Activated T-helper 2 cell treated with anti-CD3 and anti-CD28 coated beads, Interferon-gamma antibody, Interleukin-2, Interleukin-4, amounts not matched to agents 10 μg/mL and 5 μg/mL and 100 μg/mL, durations not matched to agents 14 hours and 24 hours and 36 hours (primary cell): Measurements from ENCODE around the gene MMP8. TPM values are rescaled to one million over a fixed set of nuclear protein-coding genes. Genes with fewer than 3 reads are reported as not detected.

ENCODE experiments used
- DNase-seq: peaks from one replicate; pipeline ENCODE4 v3.0.0; 2021; ENCODE audit warnings: low spot score
- H3K27ac Mint-ChIP-seq: one replicate; pipeline ENCODE4 v1.8.0; 2021; ENCODE audit warnings: mixed read lengths
- H3K27me3 Mint-ChIP-seq: one replicate; pipeline ENCODE4 v1.8.0; 2021; ENCODE audit warnings: low read depth, mixed read lengths
- H3K36me3 Mint-ChIP-seq: one replicate; pipeline ENCODE4 v1.8.0; 2021; ENCODE audit warnings: low read depth, mixed read lengths
- H3K4me1 Mint-ChIP-seq: one replicate; pipeline ENCODE4 v1.8.0; 2021; ENCODE audit warnings: low read depth, mixed read lengths
- H3K4me3 Mint-ChIP-seq: one replicate; pipeline ENCODE4 v1.8.0; 2021; ENCODE audit warnings: low read depth, mild to moderate bottlenecking, moderate library complexity, mixed read lengths
- H3K9me3 Mint-ChIP-seq: one replicate; pipeline ENCODE4 v1.8.0; 2021; ENCODE audit warnings: mixed read lengths
- intact Hi-C: fragments of 100-400 bp; cut with micrococcal nuclease; formaldehyde crosslinking; loops from one replicate; pipeline ENCODE4 v1.15.1; 2023
- total RNA-seq: library from RNA; stranded (reverse); gene quantifications from 2 replicates; pipeline ENCODE4 v1.2.3, GENCODE V29; 2022

The MMP8 gene, protein sequence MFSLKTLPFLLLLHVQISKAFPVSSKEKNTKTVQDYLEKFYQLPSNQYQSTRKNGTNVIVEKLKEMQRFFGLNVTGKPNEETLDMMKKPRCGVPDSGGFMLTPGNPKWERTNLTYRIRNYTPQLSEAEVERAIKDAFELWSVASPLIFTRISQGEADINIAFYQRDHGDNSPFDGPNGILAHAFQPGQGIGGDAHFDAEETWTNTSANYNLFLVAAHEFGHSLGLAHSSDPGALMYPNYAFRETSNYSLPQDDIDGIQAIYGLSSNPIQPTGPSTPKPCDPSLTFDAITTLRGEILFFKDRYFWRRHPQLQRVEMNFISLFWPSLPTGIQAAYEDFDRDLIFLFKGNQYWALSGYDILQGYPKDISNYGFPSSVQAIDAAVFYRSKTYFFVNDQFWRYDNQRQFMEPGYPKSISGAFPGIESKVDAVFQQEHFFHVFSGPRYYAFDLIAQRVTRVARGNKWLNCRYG
- total RNA-seq: not detected in 2 replicates

DNA sequence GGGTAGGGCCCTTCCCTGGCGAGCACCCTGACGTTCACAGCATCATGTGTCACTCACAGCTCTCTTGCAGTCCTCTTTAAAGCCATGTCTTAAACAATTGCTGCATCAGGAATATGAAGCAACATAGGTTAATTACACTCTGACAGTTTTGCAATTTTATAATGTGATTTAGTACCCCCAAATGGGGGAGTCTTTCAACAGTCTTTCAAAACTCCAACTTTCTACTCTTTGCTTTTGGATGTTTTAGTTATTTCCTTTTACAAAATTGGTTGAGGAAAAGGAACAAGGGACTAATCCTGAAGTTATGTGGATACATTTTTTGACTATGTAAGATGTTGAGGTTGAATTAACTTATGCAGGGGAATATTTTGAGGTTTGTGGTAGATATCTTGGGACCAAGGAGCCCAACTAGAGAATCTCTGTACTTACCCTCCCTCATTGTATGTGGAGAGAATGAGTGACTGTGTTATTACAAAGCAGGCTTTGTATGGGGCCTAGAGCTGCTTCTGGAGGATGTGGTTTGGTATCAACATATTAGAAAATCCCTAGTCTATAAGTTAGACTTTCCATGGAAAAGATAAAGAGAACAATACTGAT, at the start of gene MMP8:
Gene MMP8 (minus strand): TSS at position 51 of the 597 bp plus-strand sequence. CDS start 99 bp downstream, outside the sequence.
- Mint-ChIP-seq H3K9me3 (no peaks in the 10 kb centered on the region), H3K36me3 (no peaks in the 10 kb centered on the region), H3K27ac (no peak within 1 kb of the TSS), H3K27me3 (peaks cover 5% of the 10 kb centered on the region), H3K4me3 (no peak within 1 kb of the TSS), H3K4me1 (no peaks in the 10 kb centered on the region)
- DNase-seq: no peak
- intact Hi-C loops: no loop called here

DNA sequence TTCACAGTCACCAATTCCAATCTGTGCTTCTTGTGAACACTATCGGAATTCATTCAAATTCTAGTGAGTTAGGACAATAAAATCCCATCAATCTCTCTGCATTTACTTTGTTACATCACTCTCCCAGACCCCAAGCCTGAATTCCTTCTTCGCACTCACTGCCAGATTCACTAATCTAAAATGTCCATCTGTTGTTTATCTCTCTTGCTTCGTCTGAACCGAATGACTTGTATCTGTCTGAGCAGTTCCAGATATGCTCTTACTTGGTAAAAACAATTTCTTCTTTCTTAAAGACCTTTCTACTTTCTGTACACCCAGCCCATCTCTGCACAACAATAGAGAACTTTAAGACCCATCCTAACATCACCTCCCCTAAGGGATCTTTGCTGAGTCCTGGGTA, 48.6 kb upstream of the MMP8 start:
- Mint-ChIP-seq H3K27ac (no peak overlapping the region), H3K36me3 (no peaks in the 10 kb centered on the region), H3K4me3 (no peak overlapping the region), H3K4me1 (no peaks in the 10 kb centered on the region), H3K27me3 (peaks cover 7% of the 10 kb centered on the region), H3K9me3 (no peaks in the 10 kb centered on the region)
- DNase-seq: no peak
- intact Hi-C loops: no loop called here

DNA sequence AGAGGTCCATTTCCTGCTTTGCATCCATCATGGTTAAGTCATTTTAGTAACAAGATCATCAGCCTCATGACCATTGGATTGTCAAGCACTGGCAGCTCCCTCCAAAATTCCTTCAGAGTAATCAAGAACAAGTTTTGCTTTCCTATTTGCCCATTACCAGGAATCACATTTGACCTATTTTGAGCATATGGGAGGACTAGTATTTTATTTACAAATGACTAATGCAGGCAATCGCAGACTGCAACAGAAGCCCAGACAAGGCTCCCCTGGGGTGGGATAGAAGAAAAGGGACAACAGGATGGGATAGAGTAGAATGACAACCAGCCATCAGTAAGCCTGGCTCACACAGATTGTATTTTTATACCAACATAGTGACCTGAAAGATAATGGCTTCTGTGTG, 46.6 kb upstream of the MMP8 start:
- Mint-ChIP-seq H3K27ac (no peak overlapping the region), H3K4me1 (no peaks in the 10 kb centered on the region), H3K4me3 (no peak overlapping the region), H3K27me3 (peaks cover 7% of the 10 kb centered on the region), H3K9me3 (no peaks in the 10 kb centered on the region), H3K36me3 (no peaks in the 10 kb centered on the region)
- intact Hi-C loops: no loop called here
- DNase-seq: no peak

DNA sequence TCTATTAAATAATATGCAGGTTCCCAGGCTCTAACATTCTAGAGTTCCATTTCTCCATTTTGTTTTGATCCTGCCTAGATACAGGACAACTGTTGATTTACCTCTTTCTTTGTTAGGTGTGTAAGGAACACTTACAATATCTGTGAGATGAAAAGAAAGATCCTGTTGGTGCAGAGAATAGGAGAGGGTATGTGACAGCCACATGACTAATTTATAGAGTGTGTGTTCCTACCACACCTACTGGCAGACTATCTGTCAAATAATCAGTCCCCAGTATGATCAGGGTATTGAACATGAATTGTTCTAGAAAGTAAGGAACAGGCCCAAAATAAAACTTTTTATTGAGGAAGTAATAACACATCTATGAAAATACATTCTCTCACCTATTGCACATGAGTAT, 45.4 kb upstream of the MMP8 start:
- DNase-seq: no peak
- H3K27me3 Mint-ChIP-seq: peaks cover 7% of the 10 kb centered on the region
- no peak overlapping the region for H3K4me3 Mint-ChIP-seq
- H3K9me3 Mint-ChIP-seq: no peaks in the 10 kb centered on the region
- intact Hi-C loops: no loop called here
- no peak overlapping the region for H3K27ac Mint-ChIP-seq
- no peaks in the 10 kb centered on the region for H3K4me1 Mint-ChIP-seq
- H3K36me3 Mint-ChIP-seq: no peaks in the 10 kb centered on the region

DNA sequence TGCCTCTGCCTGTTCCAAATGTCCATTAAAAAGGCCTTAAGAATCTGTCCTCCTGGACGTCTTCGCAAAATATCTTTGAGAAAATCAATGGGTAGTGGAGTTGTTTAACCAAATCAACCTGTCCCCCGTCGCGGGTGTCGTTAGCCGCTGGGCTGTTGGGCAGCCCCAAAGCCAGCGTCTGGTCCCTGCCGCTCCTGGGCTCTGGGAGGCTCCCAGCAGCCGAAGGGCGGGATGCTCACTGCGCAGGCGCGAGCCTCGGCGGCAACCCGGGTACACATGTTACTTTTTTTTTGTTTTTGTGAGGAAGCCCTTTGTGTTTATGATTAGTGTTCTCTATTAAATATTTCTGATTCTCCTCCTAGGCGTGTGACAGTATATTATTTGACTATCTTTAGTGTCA, 43.0 kb upstream of the MMP8 start:
- no peaks in the 10 kb centered on the region for H3K36me3 Mint-ChIP-seq
- H3K27me3 Mint-ChIP-seq: peaks cover 4% of the 10 kb centered on the region
- H3K27ac Mint-ChIP-seq: no peak overlapping the region
- H3K4me1 Mint-ChIP-seq: no peaks in the 10 kb centered on the region
- DNase-seq: no peak
- no peak overlapping the region for H3K4me3 Mint-ChIP-seq
- no peaks in the 10 kb centered on the region for H3K9me3 Mint-ChIP-seq
- intact Hi-C loops: no loop called here

DNA sequence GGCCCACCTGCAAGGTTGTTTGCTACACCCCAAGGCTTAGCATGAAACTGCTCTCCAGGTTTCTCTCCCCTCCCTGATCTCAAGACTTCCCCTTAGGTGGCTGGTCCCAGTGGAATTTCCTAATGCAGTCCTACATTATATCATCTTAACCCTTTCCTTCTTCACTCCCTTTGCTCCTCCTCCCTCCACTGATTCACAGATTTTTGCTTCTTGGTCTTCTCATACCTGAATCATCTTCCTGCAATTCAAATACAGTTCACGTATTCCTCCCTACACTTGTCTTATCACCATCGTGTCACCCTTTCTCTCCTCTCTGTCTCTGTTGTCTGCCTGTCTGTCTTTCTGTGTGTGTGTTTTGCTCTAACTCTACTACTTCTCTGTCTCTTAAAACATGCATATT, 38.7 kb upstream of the MMP8 start:
- no peak overlapping the region for H3K27ac Mint-ChIP-seq
- H3K4me3 Mint-ChIP-seq: no peak overlapping the region
- peaks cover 2% of the 10 kb centered on the region for H3K4me1 Mint-ChIP-seq
- no peaks in the 10 kb centered on the region for H3K9me3 Mint-ChIP-seq
- intact Hi-C loops: no loop called here
- no peaks in the 10 kb centered on the region for H3K27me3 Mint-ChIP-seq
- no peak for DNase-seq
- H3K36me3 Mint-ChIP-seq: no peaks in the 10 kb centered on the region

DNA sequence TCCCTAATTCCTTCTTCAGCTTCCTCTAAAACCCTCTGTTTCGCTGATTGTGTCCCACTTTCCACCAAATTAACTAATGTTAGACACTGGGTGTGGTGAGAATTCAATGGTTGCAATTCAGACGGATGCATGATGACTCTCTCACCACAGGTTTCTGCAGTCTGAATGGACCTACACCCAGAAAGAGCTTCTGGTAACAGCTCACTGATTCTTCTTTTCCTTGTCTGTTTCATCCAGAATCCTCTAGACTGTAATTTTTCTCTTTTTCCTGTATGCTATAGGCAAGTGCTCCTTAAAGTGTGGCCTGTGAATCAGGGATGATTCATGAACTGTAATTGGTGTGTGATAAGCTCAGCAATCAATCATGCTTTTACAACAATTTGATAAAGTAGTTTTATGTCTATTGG, 37.6 kb upstream of the MMP8 start:
- DNase-seq: no peak
- intact Hi-C loops: no loop called here
- Mint-ChIP-seq H3K27me3 (no peaks in the 10 kb centered on the region), H3K36me3 (no peaks in the 10 kb centered on the region), H3K4me1 (peaks cover 2% of the 10 kb centered on the region), H3K4me3 (no peak overlapping the region), H3K9me3 (no peaks in the 10 kb centered on the region), H3K27ac (no peak overlapping the region)

DNA sequence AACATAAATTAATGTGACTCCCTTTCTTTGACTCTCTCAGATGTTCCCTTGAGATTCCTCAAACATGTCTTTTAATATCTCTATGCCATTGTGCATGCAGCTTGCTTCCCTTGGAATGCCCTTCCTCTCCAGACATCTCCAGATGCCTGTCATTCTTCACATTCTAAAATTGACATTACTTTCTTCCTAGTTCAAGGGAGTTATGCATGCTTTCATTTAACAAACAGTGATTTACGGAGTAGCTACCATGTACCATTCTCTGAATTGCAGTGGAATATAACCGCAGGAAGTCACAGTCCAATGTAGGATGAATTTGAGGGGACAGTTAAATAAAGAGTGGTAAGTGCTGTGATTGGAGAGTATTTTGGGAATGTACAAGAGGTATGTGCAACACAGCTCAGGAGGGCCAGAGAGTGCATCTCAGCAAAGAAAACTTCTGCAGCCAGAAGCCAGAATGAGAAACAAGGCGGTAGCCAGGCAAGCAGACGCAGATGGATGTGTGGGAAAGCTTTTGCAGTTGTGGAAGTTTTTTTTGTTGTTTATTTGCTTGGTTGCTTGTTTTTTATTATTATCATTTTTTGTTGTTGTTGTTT, 37.0 kb upstream of the MMP8 start:
- H3K4me3 Mint-ChIP-seq: no peak overlapping the region
- H3K27ac Mint-ChIP-seq: no peak overlapping the region
- no peaks in the 10 kb centered on the region for H3K27me3 Mint-ChIP-seq
- H3K9me3 Mint-ChIP-seq: no peaks in the 10 kb centered on the region
- peaks cover 2% of the 10 kb centered on the region for H3K4me1 Mint-ChIP-seq
- intact Hi-C loops: no loop called here
- no peak for DNase-seq
- no peaks in the 10 kb centered on the region for H3K36me3 Mint-ChIP-seq

DNA sequence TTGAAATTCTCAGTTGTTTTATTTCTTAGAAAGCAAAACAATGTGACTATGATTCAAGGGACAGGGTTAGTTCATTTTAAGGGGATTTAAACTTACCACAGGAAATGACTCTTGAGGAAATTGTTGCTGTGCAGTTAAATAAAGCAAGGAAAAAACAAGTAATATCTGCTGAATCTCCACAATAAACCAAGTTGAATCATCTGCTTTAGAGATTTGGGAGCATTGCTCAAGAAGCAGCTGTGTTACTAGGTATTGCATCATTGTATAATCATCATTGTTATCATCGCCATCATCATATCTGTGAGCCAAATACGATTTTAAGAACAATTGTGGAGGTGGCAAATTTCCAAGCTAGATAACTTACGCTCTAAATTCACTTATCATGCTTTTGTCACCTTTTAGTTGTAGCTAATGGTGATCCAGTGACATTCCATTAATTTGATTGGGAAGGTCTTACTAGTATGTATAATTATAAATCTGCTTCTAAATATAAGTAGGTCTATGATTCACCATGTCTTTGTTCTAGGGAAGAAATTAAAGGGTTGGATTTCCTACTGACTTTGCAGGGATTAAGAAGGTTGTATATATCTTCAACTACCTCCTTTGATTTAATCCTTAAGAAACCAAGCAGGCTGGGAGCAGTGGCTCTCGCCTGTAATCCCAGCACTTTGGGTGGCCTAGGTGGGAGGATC, 35.7 kb upstream of the MMP8 start:
- Mint-ChIP-seq H3K27ac (no peak overlapping the region), H3K36me3 (no peaks in the 10 kb centered on the region), H3K9me3 (no peaks in the 10 kb centered on the region), H3K4me1 (peaks cover 2% of the 10 kb centered on the region), H3K4me3 (no peak overlapping the region), H3K27me3 (no peaks in the 10 kb centered on the region)
- intact Hi-C loops: no loop called here
- no peak for DNase-seq

DNA sequence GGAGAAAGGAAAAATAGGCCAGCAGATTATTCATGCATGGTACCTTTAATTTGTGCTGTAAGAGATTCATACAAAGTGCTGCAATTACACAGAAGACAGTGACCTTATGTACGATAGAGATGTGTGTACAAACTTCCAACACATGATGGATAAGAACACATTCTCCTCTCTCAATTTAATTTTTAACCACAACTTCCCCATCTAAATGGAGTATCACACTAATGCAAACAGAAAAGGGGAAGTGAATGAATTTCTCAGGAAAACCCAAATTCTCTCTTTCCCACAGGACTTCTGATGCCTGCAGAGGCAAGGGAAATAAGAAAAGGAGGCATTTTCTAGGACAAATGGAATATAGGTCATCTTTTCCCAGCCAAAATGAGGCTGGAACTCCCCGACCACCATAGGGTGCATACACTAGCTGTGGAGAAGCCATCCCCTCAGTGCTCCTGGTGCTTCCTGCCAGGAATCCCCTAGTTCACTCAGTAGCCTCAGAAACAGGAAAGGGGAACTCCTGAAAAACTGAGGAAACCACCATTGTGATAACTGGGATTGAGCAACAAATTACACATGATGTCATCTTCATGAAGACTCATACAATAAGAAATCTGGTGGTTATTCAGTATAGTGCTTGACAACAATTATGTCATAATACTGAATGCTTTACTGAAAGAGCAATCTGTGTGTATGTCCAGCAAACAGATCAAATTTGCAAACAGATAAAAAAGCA, 33.2 kb upstream of the MMP8 start:
- Mint-ChIP-seq H3K27ac (no peak overlapping the region), H3K4me1 (peaks cover 2% of the 10 kb centered on the region)
- intact Hi-C loops: no loop called here

DNA sequence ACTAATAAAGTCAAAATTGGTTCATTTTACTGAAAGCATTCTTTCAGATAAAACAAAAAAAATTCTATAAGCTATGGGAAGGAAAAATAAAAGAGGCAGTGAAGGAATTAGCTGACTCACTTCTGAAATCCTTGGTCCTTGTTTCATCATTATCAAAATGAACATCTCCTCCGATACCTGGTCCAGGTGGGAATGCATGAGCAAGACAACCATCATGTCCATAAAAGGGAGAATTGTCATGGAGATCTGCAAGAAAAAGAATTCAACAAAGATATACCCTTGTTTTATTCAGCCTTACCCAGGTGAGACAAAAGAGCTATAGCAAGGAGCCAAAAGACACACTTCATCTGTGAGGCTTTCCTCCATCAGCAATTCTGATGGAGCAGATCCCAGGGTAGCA, 28.5 kb upstream of the MMP8 start:
- H3K4me1 Mint-ChIP-seq: no peaks in the 10 kb centered on the region
- H3K27me3 Mint-ChIP-seq: peaks cover 2% of the 10 kb centered on the region
- DNase-seq: no peak
- no peaks in the 10 kb centered on the region for H3K9me3 Mint-ChIP-seq
- no peak overlapping the region for H3K27ac Mint-ChIP-seq
- no peaks in the 10 kb centered on the region for H3K36me3 Mint-ChIP-seq
- intact Hi-C loops: no loop called here
- no peak overlapping the region for H3K4me3 Mint-ChIP-seq

More for the DNA sequence above, 33.2 kb upstream of the MMP8 start:
- Mint-ChIP-seq H3K27me3 (no peaks in the 10 kb centered on the region), H3K36me3 (no peaks in the 10 kb centered on the region), H3K9me3 (no peaks in the 10 kb centered on the region), H3K4me3 (no peak overlapping the region)
- DNase-seq: no peak

DNA sequence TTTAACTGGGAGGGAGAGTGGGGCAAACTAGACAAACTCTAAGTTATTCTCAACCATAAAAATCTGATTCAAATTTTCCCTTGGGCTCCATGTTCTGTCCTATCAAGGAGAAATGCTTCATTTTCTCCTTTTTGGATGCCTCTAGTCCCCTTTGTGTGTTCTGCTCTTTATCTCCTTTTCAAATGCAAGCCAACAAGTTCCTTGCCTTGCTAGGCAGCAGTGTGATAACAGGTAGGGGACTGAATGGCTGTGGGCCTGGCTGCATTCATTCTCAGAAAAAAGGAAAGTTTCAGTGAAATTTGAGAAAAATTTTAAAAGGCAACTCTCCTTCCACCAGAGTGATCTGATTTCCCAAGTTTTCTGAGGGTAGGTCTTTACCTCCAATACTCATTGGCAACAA, 26.9 kb upstream of the MMP8 start:
- Mint-ChIP-seq H3K4me3 (no peak overlapping the region), H3K27ac (no peak overlapping the region), H3K4me1 (no peaks in the 10 kb centered on the region), H3K36me3 (no peaks in the 10 kb centered on the region), H3K9me3 (no peaks in the 10 kb centered on the region), H3K27me3 (peaks cover 2% of the 10 kb centered on the region)
- no peak for DNase-seq
- intact Hi-C loops: no loop called here
